NCI-H1105 treated with DMSO at 0.1 percent for 48 hours (cell line): ENCODE data around the gene CALHM4.
"Not testable (repeated sequence)": the region's sequence is repeated elsewhere in the genome, so short reads cannot be mapped to it uniquely, and the experiment has no call there.

Source experiments
- DNase-seq: peaks from one replicate; lab custom pipeline; 2025; lab: John Stamatoyannopoulos, UW

CALHM4 gene

DNA sequence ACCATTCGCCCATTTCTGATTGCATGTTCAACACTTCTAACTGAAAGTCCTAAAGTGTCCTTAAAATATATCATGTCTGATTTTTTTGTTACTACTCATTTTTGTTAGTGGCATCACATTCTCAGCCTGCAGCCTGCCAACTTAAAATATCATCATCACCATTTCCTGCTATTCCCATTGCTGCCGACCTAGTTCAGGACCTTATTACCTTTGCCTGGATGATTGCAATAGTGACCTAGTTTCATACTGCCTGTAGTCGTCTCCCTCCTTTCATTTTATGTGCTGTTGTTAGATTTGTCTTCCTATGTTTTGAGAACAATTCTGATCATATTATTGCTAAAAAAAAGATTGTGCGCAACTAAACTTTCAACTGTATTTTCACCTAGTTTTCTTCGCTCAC is 23.9 kb downstream of the CALHM4 start:
- DNase-seq: no peak

DNA sequence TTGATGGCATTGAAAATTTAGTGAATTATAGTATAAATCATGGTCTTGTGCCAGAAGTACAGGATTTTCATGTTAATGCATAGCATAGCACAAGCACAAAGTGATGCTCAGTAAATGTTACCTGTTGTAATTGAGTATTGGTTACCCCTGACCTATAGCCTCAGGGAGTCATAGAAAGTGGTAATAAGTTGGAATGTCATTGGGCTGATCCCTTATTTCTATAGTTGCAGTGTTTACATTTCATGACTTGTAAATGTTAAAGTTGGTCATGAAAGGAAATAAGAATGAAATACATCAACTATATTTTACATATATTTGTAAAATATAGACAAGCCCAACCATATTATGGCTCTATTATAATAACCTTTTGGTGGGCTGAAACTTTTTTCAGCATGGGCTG is 24.8 kb downstream of the CALHM4 start:
- DNase-seq: no peak

DNA sequence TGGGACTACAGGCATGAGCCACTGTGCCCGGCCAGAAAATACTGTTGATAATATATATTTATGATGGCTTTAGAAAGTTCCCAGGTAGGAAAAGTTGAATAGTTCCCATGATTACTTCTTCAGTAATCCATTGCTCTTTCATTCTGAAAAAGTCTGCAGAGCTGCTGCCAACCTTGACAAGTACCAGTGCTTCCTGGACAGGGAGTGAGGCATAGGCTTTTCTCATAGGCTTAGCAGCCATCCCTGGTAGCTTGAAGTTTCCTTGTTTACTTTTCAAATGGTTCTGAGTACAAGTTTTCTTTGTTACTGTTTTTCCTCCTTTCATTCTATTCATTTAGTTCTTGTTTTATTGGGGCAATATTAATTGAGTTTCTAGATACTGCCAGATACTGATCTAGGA is 25.6 kb downstream of the CALHM4 start:
- DNase-seq: no peak

DNA sequence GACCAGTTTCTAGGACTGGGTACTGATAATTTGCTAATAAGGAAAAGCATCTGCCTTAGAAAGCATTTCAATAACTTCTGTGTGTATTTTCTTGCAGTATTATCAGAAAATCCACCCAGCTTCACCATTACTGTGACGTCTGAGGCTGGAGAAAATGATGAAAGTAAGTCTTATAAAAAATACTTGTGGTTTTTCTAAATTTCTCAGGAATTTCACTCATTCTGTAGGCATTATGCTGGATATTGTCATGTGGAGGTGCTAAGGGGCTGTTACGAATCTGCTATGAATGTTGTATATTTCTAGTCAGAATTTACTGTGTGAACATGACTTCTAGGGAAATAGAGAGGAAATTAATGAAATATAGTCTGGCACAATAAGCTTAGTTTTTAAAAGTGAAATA is 26.6 kb downstream of the CALHM4 start:
- DNase-seq: no peak

DNA sequence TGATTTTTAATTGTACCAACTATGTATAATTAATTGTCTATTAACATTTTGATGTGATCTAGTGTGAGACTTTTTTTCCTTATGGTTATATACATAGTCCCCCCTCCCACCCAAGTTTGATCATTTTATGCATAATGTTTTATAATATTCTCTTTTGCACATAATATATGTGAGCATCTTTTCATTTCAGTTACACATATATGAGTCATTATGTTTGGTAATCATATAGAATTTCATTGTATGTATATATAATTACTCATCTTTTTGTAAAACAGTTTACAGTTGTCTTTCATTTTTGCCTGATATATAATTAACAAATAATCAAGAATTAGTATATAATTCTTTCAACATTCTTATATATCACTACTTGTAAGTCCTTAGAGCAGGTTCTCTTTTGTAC is 32.7 kb downstream of the CALHM4 start:
- no peak for DNase-seq

DNA sequence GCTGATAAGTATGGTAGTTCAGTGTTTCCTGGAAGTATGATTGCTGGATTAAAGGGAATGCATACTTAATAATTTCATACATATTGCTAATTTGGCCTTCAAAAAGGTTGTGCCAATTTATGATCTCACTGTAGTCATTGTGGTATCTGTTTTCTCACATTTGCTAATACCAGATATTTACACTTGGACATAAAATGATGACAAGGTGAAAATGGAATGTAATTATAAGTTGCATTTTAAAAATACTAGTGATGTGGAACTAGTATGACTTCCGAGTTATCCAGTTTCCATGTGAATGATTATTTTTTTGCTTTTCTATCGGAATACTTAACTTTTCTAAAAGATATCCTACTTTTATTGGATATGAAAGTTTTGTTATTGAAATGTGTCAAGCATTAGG is 33.2 kb downstream of the CALHM4 start:
- DNase-seq: no peak

DNA sequence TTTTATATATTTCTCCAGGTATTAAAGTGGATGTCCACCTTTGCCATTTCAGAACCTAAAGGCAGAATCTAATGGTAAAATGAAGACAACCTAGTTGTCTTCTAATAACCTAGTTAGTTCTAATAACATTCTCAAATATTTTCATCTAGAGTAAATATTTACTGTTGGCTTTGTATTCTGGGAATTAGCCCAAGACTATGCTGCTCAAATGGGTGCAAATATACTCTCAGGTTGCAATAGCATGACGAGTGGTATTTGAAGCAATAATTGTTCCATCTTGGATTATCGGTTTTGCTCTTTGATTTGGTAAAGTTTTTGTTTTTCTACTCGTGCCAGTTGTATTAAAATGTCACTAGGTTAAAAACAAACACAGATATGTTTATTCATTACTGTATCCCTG is 41.7 kb downstream of the CALHM4 start:
- DNase-seq: peak; percentile 28

DNA sequence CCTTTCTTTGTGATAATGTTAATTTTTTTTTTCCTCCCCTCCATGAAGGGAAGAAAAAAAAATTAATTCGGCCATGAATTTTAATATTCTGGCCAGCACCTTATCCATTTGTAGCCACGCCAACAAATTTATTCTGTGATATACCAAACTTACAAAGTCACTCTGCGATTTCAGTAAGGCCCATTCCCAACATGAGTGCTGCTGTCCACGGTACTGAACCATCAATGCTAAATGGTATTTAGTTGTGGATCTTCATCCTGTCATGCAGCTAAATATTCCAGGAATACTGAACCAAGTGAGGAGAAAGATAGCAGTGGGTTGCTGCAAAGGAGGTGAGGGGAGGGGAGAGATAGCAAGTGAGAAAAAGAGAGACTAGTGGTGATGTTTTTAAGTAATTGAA is 43.3 kb downstream of the CALHM4 start:
- no peak for DNase-seq

DNA sequence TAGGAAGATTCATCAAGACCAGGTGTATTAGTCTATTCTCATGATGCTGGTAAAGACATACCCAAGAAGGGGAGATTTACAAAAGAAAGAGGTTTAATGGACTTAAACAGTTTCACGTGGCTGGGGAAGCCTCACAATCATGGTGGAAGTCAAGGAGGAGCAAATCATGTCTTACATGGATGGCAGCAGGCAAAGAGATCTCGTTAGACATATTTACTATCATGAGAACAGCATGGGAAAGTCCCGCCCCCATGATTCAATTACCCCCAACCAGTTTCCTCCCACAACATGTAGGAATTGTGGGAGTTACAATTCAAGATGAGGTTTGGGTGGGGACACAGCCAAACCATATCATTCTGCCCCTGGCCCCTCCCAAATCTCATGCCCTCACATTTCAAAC is 50.4 kb downstream of the CALHM4 start:
- DNase-seq: not testable (repeated sequence)

DNA sequence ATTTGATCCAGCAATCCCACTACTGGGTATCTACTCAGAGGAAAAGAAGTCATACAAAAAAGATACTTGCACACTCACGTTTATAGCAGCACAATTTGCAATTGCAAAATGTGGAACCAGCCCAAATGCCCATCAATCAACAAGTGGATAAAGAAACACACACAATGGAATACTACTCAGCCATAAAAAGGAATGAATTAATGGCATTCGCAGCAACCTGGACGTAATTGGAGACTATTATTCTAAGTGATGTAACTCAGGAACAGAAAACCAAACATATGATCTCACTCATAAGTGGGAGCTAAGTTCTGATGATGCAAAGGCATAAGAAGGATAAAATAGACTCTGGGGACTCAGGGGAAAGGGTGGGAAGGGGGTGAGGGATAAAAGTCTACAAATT is 51.3 kb downstream of the CALHM4 start:
- not testable (repeated sequence) for DNase-seq

DNA sequence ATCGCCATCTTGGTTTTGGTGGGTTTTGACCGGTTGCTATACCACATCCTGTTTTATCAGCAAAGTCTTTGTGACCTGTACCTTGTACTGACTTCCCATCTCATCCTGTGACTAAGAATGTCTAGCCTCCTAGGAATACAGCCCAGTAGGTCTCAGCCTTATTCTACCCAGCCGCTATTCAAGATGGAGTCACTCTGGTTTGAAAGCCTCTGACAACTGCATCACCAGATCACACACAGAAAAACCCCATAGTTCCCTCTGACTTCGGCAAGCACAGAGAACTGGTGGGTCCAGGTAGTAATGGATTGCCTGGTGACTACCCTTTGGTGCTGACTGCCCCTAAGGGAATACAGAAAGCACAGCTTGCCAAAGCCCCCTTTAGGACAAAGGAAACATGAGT is 52.4 kb downstream of the CALHM4 start:
- DNase-seq: no peak
